ENCODE results near the gene CDADC1. TPM values are rescaled to one million over a fixed set of nuclear protein-coding genes. Genes with fewer than 3 reads are reported as not detected.

CDADC1 gene
- total and polyA plus RNA-seq, 2 donors (not counting 3 experiments of a cell fraction or from before 2014, with no cell fraction given): 2.4 to 9.1 TPM

GRCh38 chr13:49300276-49300675 lies 52.6 kb downstream of the CDADC1 start:
- TF ChIP-seq GATA2 (IDR thresholded peaks at IDR 0.05; ENCODE audit: insufficient read depth, insufficient read length, low read depth, low read length) (no peak), MAX (IDR thresholded peaks at IDR 0.05; ENCODE audit: insufficient read depth, insufficient read length) (no peak), FOS (IDR thresholded peaks at IDR 0.05; ENCODE audit: borderline replicate concordance, insufficient read depth, low read length) (no peak), POLR2A (IDR thresholded peaks at IDR 0.05; ENCODE audit: low read depth, low read length) (no peak), CTCF (IDR thresholded peaks at IDR 0.05; ENCODE audit: extremely low read depth in 1 of 2, insufficient read depth in 1 of 2, low read depth in 1 of 2, low read length in 2 of 2) (no peak), MYC (IDR thresholded peaks at IDR 0.05; ENCODE audit: low read depth, low read length) (no peak)
- no peak overlapping the region for H3K4me3 ChIP-seq (replicated peaks in 1 of 3; ENCODE audit: insufficient read depth in 1 of 3, low read depth in 1 of 3, low read length in 3 of 3)
- H3K79me2 ChIP-seq (ENCODE audit: control insufficient read depth, insufficient read depth, low read length): no peaks in the 10 kb centered on the region
- ChIA-PET CTCF (interaction anchor here (0.7 to 4.8 kb wide), 6 partner anchors 11 to 308 kb away, joined by 3 to 60 read pairs (median 4); no protein-coding TSS in a partner anchor), POLR2A (no interaction called here)
- no peaks in the 10 kb centered on the region for H3K9me3 ChIP-seq (replicated peaks; ENCODE audit: control insufficient read depth, insufficient read depth, low read length)
- intact Hi-C loops (cut with micrococcal nuclease) (loop anchor here (2.0 to 5.0 kb wide), 3 partner anchors 217 to 549 kb away; partner anchors contain the start of gene RCBTB1), dilution Hi-C loops (cut with MboI; ENCODE audit: extremely low pct_ligation_motif_present, low sequenced_read_pairs) (no loop called here)
- no peaks in the 10 kb centered on the region for H3K36me3 ChIP-seq (ENCODE audit: control insufficient read depth in 2 of 2, extremely low read depth in 1 of 2, insufficient read depth in 2 of 2, low read length in 2 of 2)
- H4K20me1 ChIP-seq (replicated peaks; ENCODE audit: control insufficient read depth, extremely low read depth, insufficient read depth, low read length): no peaks in the 10 kb centered on the region
- BruUV-seq (replicated peaks): no TSS peak
- H3K9me1 ChIP-seq (replicated peaks; ENCODE audit: control insufficient read depth, extremely low read depth, insufficient read depth, low read length): no peaks in the 10 kb centered on the region
- H3K9ac ChIP-seq (replicated peaks; ENCODE audit: extremely low read depth, insufficient read depth, low read length): no peak overlapping the region
- no peaks in the 10 kb centered on the region for H3K27me3 ChIP-seq (ENCODE audit: control insufficient read depth in 2 of 2, insufficient read depth in 2 of 2, low read length in 2 of 2)
- no peak for DNase-seq (ENCODE audit: low read depth, low spot score)
- H2AFZ ChIP-seq (ENCODE audit: low read depth, low read length): no peak overlapping the region
- H3K4me2 ChIP-seq (ENCODE audit: insufficient read depth, low read length): no peak overlapping the region
- peaks cover 7% of the 10 kb centered on the region for H3K4me1 ChIP-seq (ENCODE audit: control insufficient read depth, extremely low read depth, insufficient read depth, low read length)
- FAIRE-seq: no peak
- H3K27ac ChIP-seq (ENCODE audit: insufficient read depth, low read depth, low read length): no peak overlapping the region
